HEK293T (cell line): ENCODE results near the gene IFNA14.
"Not testable (repeated sequence)": the region's sequence is repeated elsewhere in the genome, so short reads cannot be mapped to it uniquely, and the experiment has no call there.

Source experiments
- CTCF ChIA-PET: fragments of 350-600 bp; formaldehyde crosslinking; extraction: SDS; loops from one replicate; lab custom pipeline; 2021; ENCODE audit warnings: antibody characterized with exemption, inconsistent platforms; lab: Yijun Ruan, JAX
- POLR2A ChIA-PET: fragments of 350-600 bp; formaldehyde crosslinking; extraction: SDS; loops from one replicate; lab custom pipeline; 2020; ENCODE audit warnings: antibody characterized with exemption, inconsistent platforms; lab: Yijun Ruan, JAX
- DNase-seq: peaks from one replicate; pipeline ENCODE4 v3.0.0; 2012; ENCODE audit warnings: mixed read lengths; ENCODE audit errors: extremely low spot score
- ARNT ChIP-seq: fragments of 450-650 bp; IDR thresholded peaks from 2 replicates; pipeline ENCODE4 v1.6.1; 2017; ENCODE audit warnings: mild to moderate bottlenecking
- BHLHE40 ChIP-seq: fragments of 450-650 bp; IDR thresholded peaks from 2 replicates; pipeline ENCODE4 v1.6.1; 2016; ENCODE audit warnings: mild to moderate bottlenecking, moderate library complexity, borderline replicate concordance
- CTBP1 ChIP-seq: fragments of 450-650 bp; IDR thresholded peaks from 2 replicates; pipeline ENCODE4 v1.6.1; 2016; ENCODE audit warnings: borderline replicate concordance
- ELF4 ChIP-seq: fragments of 450-650 bp; IDR thresholded peaks from 2 replicates; pipeline ENCODE4 v1.6.1; 2017; ENCODE audit warnings: antibody characterized with exemption
- FOXA1 ChIP-seq: fragments of 450-650 bp; IDR thresholded peaks from 2 replicates; pipeline ENCODE4 v1.6.1; 2016; ENCODE audit warnings: mild to moderate bottlenecking
- FOXK2 ChIP-seq: fragments of 450-650 bp; IDR thresholded peaks from 2 replicates; pipeline ENCODE4 v1.6.1; 2016; ENCODE audit warnings: mild to moderate bottlenecking
- FOXM1 ChIP-seq: fragments of 450-650 bp; IDR thresholded peaks from 2 replicates; pipeline ENCODE4 v1.6.1; 2017; ENCODE audit warnings: mild to moderate bottlenecking, borderline replicate concordance
- HDGF ChIP-seq: fragments of 450-650 bp; IDR thresholded peaks from 2 replicates; pipeline ENCODE4 v1.6.1; 2017; ENCODE audit warnings: antibody characterized with exemption, borderline replicate concordance
- L3MBTL2 ChIP-seq: fragments of 450-650 bp; conservative IDR thresholded peaks from 2 replicates; pipeline ENCODE4 v1.6.1; 2016; ENCODE audit warnings: mild to moderate bottlenecking
- LEF1 ChIP-seq: fragments of 450-650 bp; IDR thresholded peaks from 2 replicates; pipeline ENCODE4 v1.6.1; 2017; ENCODE audit warnings: mild to moderate bottlenecking, borderline replicate concordance
- NFRKB ChIP-seq: fragments of 450-650 bp; IDR thresholded peaks from 2 replicates; pipeline ENCODE4 v1.6.1; 2016; ENCODE audit warnings: mild to moderate bottlenecking, moderate library complexity
- PKNOX1 ChIP-seq: fragments of 450-650 bp; IDR thresholded peaks from 2 replicates; pipeline ENCODE4 v1.6.1; 2016
- SP1 ChIP-seq: fragments of 450-650 bp; IDR thresholded peaks from 2 replicates; pipeline ENCODE4 v1.6.1; 2017
- SUZ12 ChIP-seq: fragments of 450-650 bp; IDR thresholded peaks from 2 replicates; pipeline ENCODE4 v1.6.1; 2016; ENCODE audit warnings: mild to moderate bottlenecking
- TARDBP ChIP-seq: fragments of 450-650 bp; IDR thresholded peaks from 2 replicates; pipeline ENCODE4 v1.6.1; 2016
- ZNF384 ChIP-seq: fragments of 450-650 bp; IDR thresholded peaks from 2 replicates; pipeline ENCODE4 v1.6.1; 2016

The IFNA14 gene

GRCh38 chr9:21251638-21252037, 11.8 kb upstream of the IFNA14 start:
- CTCF ChIA-PET, result interaction anchor here (1.4 kb wide), 1 partner anchor 12 kb away, joined by 3 read pairs; the partner anchor contains the start of gene IFNA14

GRCh38 chr9:21251190-21251589, 11.4 kb upstream of the IFNA14 start:
- DNase-seq, result no peak
- ChIA-PET CTCF (no interaction called here), POLR2A (no interaction called here)
- TF ChIP-seq FOXM1, result no peak
- TF ChIP-seq L3MBTL2, result no peak
- TF ChIP-seq FOXA1, result no peak
- no peak for TF ChIP-seq LEF1
- TF ChIP-seq NFRKB, result no peak
- TF ChIP-seq SP1, result no peak
- TF ChIP-seq BHLHE40, result no peak
- TF ChIP-seq FOXK2, result no peak

More at GRCh38 chr9:21251638-21252037, 11.8 kb upstream of the IFNA14 start:
- TF ChIP-seq ZNF384 (no peak), FOXK2 (no peak), FOXA1 (no peak), L3MBTL2 (no peak), ELF4 (no peak), HDGF (no peak), SP1 (no peak), BHLHE40 (no peak), ARNT (no peak), SUZ12 (no peak), LEF1 (no peak), PKNOX1 (no peak), NFRKB (no peak), TARDBP (no peak), CTBP1 (no peak), FOXM1 (no peak)
- no peak for DNase-seq
- POLR2A ChIA-PET, result no interaction called here

GRCh38 chr9:21244836-21245235, 5.0 kb upstream of the IFNA14 start:
- TF ChIP-seq ARNT, result no peak
- TF ChIP-seq FOXA1, result no peak
- TF ChIP-seq L3MBTL2, result no peak
- no peak for TF ChIP-seq NFRKB
- POLR2A ChIA-PET, result no interaction called here
- CTCF ChIA-PET, result interaction anchor here (1.4 kb wide), 1 partner anchor 9 kb away, joined by 3 read pairs; no protein-coding TSS in a partner anchor
- no peak for DNase-seq

- POLR2A ChIA-PET, DNase-seq: not testable (repeated sequence)
- CTCF ChIA-PET, result interaction anchor here (0.8 to 1.5 kb wide), 5 partner anchors 9 to 558 kb away, joined by 3 to 4 read pairs (median 3); no protein-coding TSS in a partner anchor
Observed at GRCh38 chr9:21236360-21236714, 3.5 kb downstream of the IFNA14 start.

GRCh38 chr9:21235468-21236359, 4.1 kb downstream of the IFNA14 start:
- peak; percentile 59 for DNase-seq
- POLR2A ChIA-PET, result not testable (repeated sequence)
- CTCF ChIA-PET, result interaction anchor here (0.8 to 1.5 kb wide), 6 partner anchors 10 to 559 kb away, joined by 3 to 4 read pairs (median 3); no protein-coding TSS in a partner anchor

GRCh38 chr9:21234153-21234687, 5.6 kb downstream of the IFNA14 start:
- CTCF ChIA-PET, result no interaction called here
- POLR2A ChIA-PET, result no interaction called here
- TF ChIP-seq HDGF, result no peak
- no peak for TF ChIP-seq LEF1
- TF ChIP-seq ARNT, result no peak
- TF ChIP-seq TARDBP, result no peak
- TF ChIP-seq SUZ12, result no peak
- no peak for TF ChIP-seq ELF4
- DNase-seq, result no peak

- TF ChIP-seq BHLHE40, result no peak
- no peak for TF ChIP-seq SUZ12
- no peak for TF ChIP-seq FOXM1
- no peak for TF ChIP-seq SP1
- no peak for TF ChIP-seq ELF4
- TF ChIP-seq FOXK2, result no peak
- TF ChIP-seq LEF1, result no peak
- TF ChIP-seq HDGF, result no peak
- TF ChIP-seq CTBP1, result no peak
- TF ChIP-seq ARNT, result no peak
- no peak for TF ChIP-seq L3MBTL2
- no peak for TF ChIP-seq NFRKB
- CTCF ChIA-PET, result no interaction called here
- POLR2A ChIA-PET, result no interaction called here
- no peak for DNase-seq
Observed at GRCh38 chr9:21233258-21233657, 6.5 kb downstream of the IFNA14 start.

GRCh38 chr9:21228122-21228521, 11.7 kb downstream of the IFNA14 start, which contains the start of gene IFNA17:
Gene IFNA17, minus strand, starts transcription at chr9:21228222. Its CDS starts 49 bp downstream, at chr9:21228173.
- ChIA-PET CTCF (no interaction called here), POLR2A (no interaction called here)
- DNase-seq, result no peak
- TF ChIP-seq SP1 (no peak), TARDBP (no peak), LEF1 (no peak), SUZ12 (no peak), HDGF (no peak), ELF4 (no peak), FOXM1 (no peak)

- DNase-seq, POLR2A ChIA-PET: not testable (repeated sequence)
- CTCF ChIA-PET, result interaction anchor here (0.7 kb wide), 1 partner anchor 22 kb away, joined by 4 read pairs; no protein-coding TSS in a partner anchor
Observed at GRCh38 chr9:21217211-21217610, 22.6 kb downstream of the IFNA14 start, which contains the start of gene IFNA16. Gene IFNA16, minus strand, starts transcription at chr9:21217311. Its CDS starts 6 bp downstream, at chr9:21217305.

- peak; percentile 12 for DNase-seq
- CTCF ChIA-PET, result interaction anchor here (0.8 kb wide), 1 partner anchor 19 kb away, joined by 3 read pairs; no protein-coding TSS in a partner anchor
- POLR2A ChIA-PET, result not testable (repeated sequence)
Observed at GRCh38 chr9:21213411-21214326, 26.1 kb downstream of the IFNA14 start.

- POLR2A ChIA-PET, CTCF ChIA-PET, DNase-seq: not testable (repeated sequence)
Observed at GRCh38 chr9:21212160-21212559, 27.6 kb downstream of the IFNA14 start.
